Naive thymus-derived CD4-positive, alpha-beta T cell (primary cell): ENCODE measurements around the gene GATD1. TPM values are rescaled to one million over a fixed set of nuclear protein-coding genes. Genes with fewer than 3 reads are reported as not detected.
A peak's percentile ranks its signal among the peaks of the same experiment; 100 is the strongest.
"Not testable (repeated sequence)": the region's sequence is repeated elsewhere in the genome, so short reads cannot be mapped to it uniquely, and the experiment has no call there.

Experiments used
- ATAC-seq: fragments of 150-1000 bp; cut with Tn5 transposase; 2 replicates; pipeline ENCODE4 v1.10.0; 2021; ENCODE audit warnings: mild to moderate bottlenecking, moderate library complexity
- CTCF ChIA-PET: fragments of 350-600 bp; sonication (Branson Sonifier 250); formaldehyde crosslinking; loops from one replicate; lab custom pipeline; 2021; ENCODE audit warnings: antibody characterized with exemption; lab: Charles Lee
- POLR2A ChIA-PET: fragments of 350-600 bp; sonication (Branson Sonifier 250); formaldehyde crosslinking; loops from one replicate; lab custom pipeline; 2021; ENCODE audit warnings: antibody characterized with exemption, inconsistent platforms; lab: Charles Lee
- DNase-seq, 9 donors: peaks; one replicate each; pipeline versions ENCODE4 v3.0.0 to v3.0.0-alpha.2; 2020 to 2022; ENCODE audit warnings: mixed read lengths in 1 of 9
- H3K27ac ChIP-seq: one replicate; pipeline ENCODE4 v1.7.0; 2013; ENCODE audit warnings: mild to moderate bottlenecking, low read depth, low read length, moderate library complexity
- H3K27me3 ChIP-seq, 2 donors: one replicate each; pipeline ENCODE4 v1.7.0; 2013; ENCODE audit warnings: low read length in 2 of 2, mild to moderate bottlenecking in 2 of 2, moderate library complexity in 2 of 2; ENCODE audit not compliant: control insufficient read depth in 2 of 2, insufficient read depth in 2 of 2
- H3K36me3 ChIP-seq, 3 experiments: 1 replicate in 2 of 3; 2 replicates in 1 of 3; pipeline ENCODE4 v1.7.0; 2013; ENCODE audit warnings: low read length in 3 of 3, mild to moderate bottlenecking in 3 of 3, moderate library complexity in 1 of 3; ENCODE audit not compliant: insufficient read depth in 3 of 3, control insufficient read depth in 2 of 3
- H3K4me1 ChIP-seq, 2 donors: one replicate each; pipeline ENCODE4 v1.7.0; 2013; ENCODE audit warnings: low read length in 2 of 2, mild to moderate bottlenecking in 2 of 2, moderate library complexity in 1 of 2; ENCODE audit not compliant: control insufficient read depth in 2 of 2, insufficient read depth in 2 of 2
- H3K4me3 ChIP-seq: 2 replicates; pipeline ENCODE4 v1.7.0; 2013; ENCODE audit warnings: mild to moderate bottlenecking, low read length
- H3K9me3 ChIP-seq, 3 experiments: 1 replicate in 2 of 3; 2 replicates in 1 of 3; pipeline ENCODE4 v1.7.0; 2013; ENCODE audit warnings: low read length in 3 of 3; ENCODE audit not compliant: control insufficient read depth in 2 of 3
- H3K27ac Mint-ChIP-seq, 9 donors: one replicate each; pipeline ENCODE4 v1.8.0; 2020 to 2022; ENCODE audit warnings: mixed read lengths in 9 of 9, mild to moderate bottlenecking in 8 of 9, moderate library complexity in 5 of 9, inconsistent platforms in 2 of 9
- H3K27me3 Mint-ChIP-seq, 5 donors: one replicate each; pipeline ENCODE4 v1.8.0; 2021 to 2022; ENCODE audit warnings: mixed read lengths in 5 of 5, mild to moderate bottlenecking in 1 of 5
- H3K36me3 Mint-ChIP-seq, 5 donors: one replicate each; pipeline ENCODE4 v1.8.0; 2020 to 2022; ENCODE audit warnings: mixed read lengths in 5 of 5, mild to moderate bottlenecking in 3 of 5, inconsistent platforms in 1 of 5
- H3K4me1 Mint-ChIP-seq, 7 donors: one replicate each; pipeline ENCODE4 v1.8.0; 2020 to 2022; ENCODE audit warnings: mixed read lengths in 7 of 7, mild to moderate bottlenecking in 3 of 7, inconsistent platforms in 1 of 7
- H3K4me3 Mint-ChIP-seq, 10 donors: one replicate each; pipeline ENCODE4 v1.8.0; 2020 to 2022; ENCODE audit warnings: mild to moderate bottlenecking in 10 of 10, mixed read lengths in 10 of 10, moderate library complexity in 6 of 10, inconsistent platforms in 2 of 10
- H3K9me3 Mint-ChIP-seq, 11 donors: one replicate each; pipeline ENCODE4 v1.8.0; 2020 to 2022; ENCODE audit warnings: mixed read lengths in 11 of 11, mild to moderate bottlenecking in 4 of 11, inconsistent platforms in 1 of 11, moderate library complexity in 1 of 11
- intact Hi-C, 2 donors: fragments of 100-400 bp; cut with micrococcal nuclease; formaldehyde crosslinking; loops; one replicate each; pipeline ENCODE4 v1.15.1; 2023
- polyA plus RNA-seq, 2 donors: library from polyadenylated mRNA; unstranded; fragments of 300-500 nt; fragmentation: Illumina TruSeq; gene quantifications; one replicate each; pipeline ENCODE4 v1.2.3, GENCODE V29; 2021
- total RNA-seq, 6 experiments: library from RNA in 5 of 6; stranded (reverse) in 5 of 6; gene quantifications; 1 replicate in 5 of 6; 2 replicates in 1 of 6; pipeline ENCODE4 v1.2.3 and lab custom pipeline; 2021 to 2026

Gene GATD1
- total and polyA plus RNA-seq, 7 experiments from 2014 or later, result 8.1 to 59.2 (median 44.6) TPM

DNA sequence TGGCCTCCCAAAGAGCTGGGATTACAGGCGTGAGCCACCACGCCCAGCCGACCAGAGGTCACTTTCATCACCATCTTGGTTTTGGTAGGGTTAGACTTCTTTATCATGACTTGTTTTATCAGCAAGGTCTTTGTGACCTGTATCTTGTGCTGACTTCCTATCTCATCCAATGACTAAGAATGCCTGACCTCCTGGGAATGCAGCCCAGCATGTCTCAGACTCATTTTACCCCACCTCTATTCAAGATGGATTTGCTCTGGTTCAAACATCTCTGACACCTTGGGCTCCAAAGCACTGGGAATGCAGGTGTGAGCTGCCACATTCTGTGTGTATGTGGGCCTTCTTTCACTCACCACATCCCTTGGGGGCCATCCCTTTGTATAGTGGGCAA is 35.1 kb downstream of the GATD1 start:
- H3K9me3 Mint-ChIP-seq, result no peaks in the 10 kb centered on the region
- H3K27me3 ChIP-seq, result no peaks in the 10 kb centered on the region
- H3K27ac ChIP-seq, result no peak overlapping the region
- ATAC-seq (no peak), DNase-seq (no peak)
- no peaks in the 10 kb centered on the region for H3K36me3 ChIP-seq
- CTCF ChIA-PET, result no interaction called here
- POLR2A ChIA-PET, result no interaction called here
- intact Hi-C loops, result no loop called here
- no peak overlapping the region for H3K4me3 Mint-ChIP-seq
- no peaks in the 10 kb centered on the region for H3K9me3 ChIP-seq
- H3K4me3 ChIP-seq, result no peak overlapping the region
- H3K4me1 ChIP-seq, result peaks cover 3 to 10% of the 10 kb centered on the region in 2 donors
- H3K27ac Mint-ChIP-seq, result no peak overlapping the region
- no peaks in the 10 kb centered on the region for H3K36me3 Mint-ChIP-seq
- peaks cover 0 to 7% (median 0%) of the 10 kb centered on the region in 5 donors for H3K27me3 Mint-ChIP-seq
- peaks cover 13 to 25% (median 19%) of the 10 kb centered on the region in 7 donors for H3K4me1 Mint-ChIP-seq

- H3K27me3 ChIP-seq, H3K36me3 ChIP-seq, H3K9me3 Mint-ChIP-seq, intact Hi-C loops, H3K27me3 Mint-ChIP-seq, H3K36me3 Mint-ChIP-seq, H3K9me3 ChIP-seq: not testable (repeated sequence)
- Mint-ChIP-seq H3K4me1 (peaks cover 9 to 22% (median 18%) of the 10 kb centered on the region in 7 donors), H3K27ac (peak overlapping the region; percentile 34 to 94 (median 76)), H3K4me3 (peak overlapping the region; percentile 69 to 87 (median 82))
- ATAC-seq, result peak; percentile 70
- H3K4me1 ChIP-seq, result peaks cover 3 to 12% of the 10 kb centered on the region in 2 donors
- H3K4me3 ChIP-seq, result peak overlapping the region; percentile 38
- POLR2A ChIA-PET, result interaction anchor here (0.5 to 2.0 kb wide), 8 partner anchors 9 to 501 kb away, joined by 3 to 13 read pairs (median 4); partner anchors contain the start of genes DEAF1, PSMD13 and TMEM80
- CTCF ChIA-PET, result interaction anchor here (0.5 to 0.6 kb wide), 2 partner anchors 20 to 179 kb away, joined by 3 read pairs; no protein-coding TSS in a partner anchor
- DNase-seq, result peak in 3 of 9 donors; percentile 31 to 36 (median 35)
- peak overlapping the region; percentile 53 for H3K27ac ChIP-seq
Observed at GRCh38 chr11:737899-738298, 39.4 kb downstream of the GATD1 start.

- peak overlapping the region; percentile 38 for H3K4me3 ChIP-seq
- H3K27me3 ChIP-seq, result no peaks in the 10 kb centered on the region
- H3K27ac ChIP-seq, result peak overlapping the region; percentile 53
- H3K4me1 ChIP-seq, result peaks cover 3 to 12% of the 10 kb centered on the region in 2 donors
- intact Hi-C loops, result no loop called here
- peak; percentile 38 for ATAC-seq
- Mint-ChIP-seq H3K4me3 (peak overlapping the region; percentile 69 to 87 (median 82)), H3K36me3 (no peaks in the 10 kb centered on the region), H3K4me1 (peaks cover 9 to 22% (median 18%) of the 10 kb centered on the region in 7 donors), H3K27ac (peak overlapping the region; percentile 34 to 94 (median 76)), H3K27me3 (peaks cover 0 to 10% (median 0%) of the 10 kb centered on the region in 5 donors), H3K9me3 (no peaks in the 10 kb centered on the region)
- DNase-seq, result no peak
- POLR2A ChIA-PET, result interaction anchor here (0.6 to 2.0 kb wide), 7 partner anchors 9 to 500 kb away, joined by 3 to 13 read pairs (median 4); partner anchors contain the start of genes DEAF1, PSMD13 and TMEM80
- H3K9me3 ChIP-seq, result no peaks in the 10 kb centered on the region
- CTCF ChIA-PET, result interaction anchor here (0.6 kb wide), 1 partner anchor 21 kb away, joined by 3 read pairs; no protein-coding TSS in a partner anchor
- no peaks in the 10 kb centered on the region for H3K36me3 ChIP-seq
Observed at GRCh38 chr11:737366-737765, 39.9 kb downstream of the GATD1 start.

GRCh38 chr11:734541-734940 is 42.7 kb downstream of the GATD1 start:
- H3K27me3 ChIP-seq, POLR2A ChIA-PET, H3K4me3 ChIP-seq, DNase-seq, H3K9me3 ChIP-seq, H3K27ac ChIP-seq, H3K27ac Mint-ChIP-seq, H3K36me3 ChIP-seq, intact Hi-C loops, ATAC-seq, H3K36me3 Mint-ChIP-seq, H3K9me3 Mint-ChIP-seq, CTCF ChIA-PET: not testable (repeated sequence)
- peak overlapping the region in 1 of 10 donors; percentile 37 for H3K4me3 Mint-ChIP-seq
- peaks cover 9 to 22% (median 18%) of the 10 kb centered on the region in 7 donors for H3K4me1 Mint-ChIP-seq
- H3K27me3 Mint-ChIP-seq, result peaks cover 0 to 12% (median 0%) of the 10 kb centered on the region in 5 donors
- H3K4me1 ChIP-seq, result peaks cover 3 to 12% of the 10 kb centered on the region in 2 donors

DNA sequence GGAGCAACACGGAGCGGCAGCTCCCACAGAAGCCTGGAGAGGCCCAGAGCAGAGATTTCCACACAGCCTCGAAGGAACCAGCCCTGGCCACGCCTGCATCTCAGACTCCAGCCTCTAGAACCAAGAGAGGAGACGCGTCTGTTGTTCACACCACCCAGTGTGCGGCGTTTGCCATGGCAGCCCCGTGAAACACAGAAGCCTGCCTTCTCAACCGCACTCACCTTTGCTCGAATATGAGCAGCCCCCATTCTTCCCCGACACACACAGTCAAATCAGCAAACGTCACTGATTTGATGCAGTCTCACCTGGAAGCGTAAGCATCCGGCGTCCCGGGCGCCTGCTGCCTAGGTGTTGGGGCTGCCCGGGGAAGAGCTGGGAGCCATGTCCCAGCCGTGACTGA is 44.2 kb downstream of the GATD1 start:
- Histone ChIP-seq H3K27me3 (no peaks in the 10 kb centered on the region), H3K4me1 (peaks cover 3 to 13% of the 10 kb centered on the region in 2 donors), H3K4me3 (no peak overlapping the region), H3K9me3 (no peaks in the 10 kb centered on the region), H3K36me3 (no peaks in the 10 kb centered on the region), H3K27ac (no peak overlapping the region)
- no peak overlapping the region for H3K4me3 Mint-ChIP-seq
- H3K27ac Mint-ChIP-seq, result no peak overlapping the region
- H3K36me3 Mint-ChIP-seq, result no peaks in the 10 kb centered on the region
- peaks cover 9 to 14% (median 11%) of the 10 kb centered on the region in 7 donors for H3K4me1 Mint-ChIP-seq
- DNase-seq (no peak), ATAC-seq (no peak)
- no peaks in the 10 kb centered on the region for H3K9me3 Mint-ChIP-seq
- CTCF ChIA-PET, result no interaction called here
- H3K27me3 Mint-ChIP-seq, result peaks cover 0 to 7% (median 0%) of the 10 kb centered on the region in 5 donors
- intact Hi-C loops, result no loop called here
- POLR2A ChIA-PET, result interaction anchor here (0.6 kb wide), 1 partner anchor 38 kb away, joined by 3 read pairs; the partner anchor contains the start of gene TMEM80

- intact Hi-C loops, result loop anchor here (5.0 to 10.0 kb wide), 3 partner anchors 68 to 323 kb away; partner anchors contain the start of genes PTDSS2 (in 1 of the 2) and SLC25A22 (in 1 of the 2)
- CTCF ChIA-PET, result interaction anchor here (1.3 kb wide), 1 partner anchor 34 kb away, joined by 4 read pairs; the partner anchor contains the start of gene TMEM80
- POLR2A ChIA-PET, result interaction anchor here (0.6 kb wide), 1 partner anchor 59 kb away, joined by 3 read pairs; no protein-coding TSS in a partner anchor
- no peaks in the 10 kb centered on the region for H3K36me3 ChIP-seq
- ATAC-seq (no peak), DNase-seq (no peak)
- H3K27ac Mint-ChIP-seq, result no peak overlapping the region
- peaks cover 0 to 3% (median 0%) of the 10 kb centered on the region in 5 donors for H3K27me3 Mint-ChIP-seq
- no peaks in the 10 kb centered on the region for H3K9me3 ChIP-seq
- H3K9me3 Mint-ChIP-seq, result no peaks in the 10 kb centered on the region
- H3K36me3 Mint-ChIP-seq, result no peaks in the 10 kb centered on the region
- no peak overlapping the region for H3K4me3 ChIP-seq
- H3K4me1 ChIP-seq, result peaks cover 11 to 16% of the 10 kb centered on the region in 2 donors
- H3K4me3 Mint-ChIP-seq, result no peak overlapping the region
- H3K4me1 Mint-ChIP-seq, result peaks cover 0 to 7% (median 4%) of the 10 kb centered on the region in 7 donors
- H3K27me3 ChIP-seq, result no peaks in the 10 kb centered on the region
- no peak overlapping the region for H3K27ac ChIP-seq
Observed at GRCh38 chr11:729492-730074, 47.7 kb downstream of the GATD1 start.
